KG1 (cell line): ENCODE data around the gene BICRAL.
"Not testable (repeated sequence)": the region's sequence is repeated elsewhere in the genome, so short reads cannot be mapped to it uniquely, and the experiment has no call there.

Source experiments
- DNase-seq: peaks from one replicate; lab custom pipeline; 2025; lab: John Stamatoyannopoulos, UW

Gene BICRAL

GRCh38 chr6:42764911-42765648 is 16.8 kb upstream of the BICRAL start:
- DNase-seq = no peak

- DNase-seq = no peak
Measured at GRCh38 chr6:42766163-42766670, 15.6 kb upstream of the BICRAL start.

- DNase-seq = no peak
Measured at GRCh38 chr6:42769051-42769450, 12.8 kb upstream of the BICRAL start.

- DNase-seq = no peak
Measured at GRCh38 chr6:42769836-42770235, 12.0 kb upstream of the BICRAL start.

- no peak for DNase-seq
Measured at GRCh38 chr6:42771741-42772100, 10.1 kb upstream of the BICRAL start.

- no peak for DNase-seq
Measured at GRCh38 chr6:42774201-42774600, 7.7 kb upstream of the BICRAL start.

GRCh38 chr6:42774821-42775487 is 6.9 kb upstream of the BICRAL start:
- not testable (repeated sequence) for DNase-seq

GRCh38 chr6:42777126-42777822 is 4.6 kb upstream of the BICRAL start:
- no peak for DNase-seq

- no peak for DNase-seq
Measured at GRCh38 chr6:42778122-42778521, 3.7 kb upstream of the BICRAL start.

GRCh38 chr6:42779521-42779920 is 2.3 kb upstream of the BICRAL start:
- no peak for DNase-seq

GRCh38 chr6:42781546-42781795 is 381 bp upstream of the BICRAL start:
- peak; percentile 53 for DNase-seq

- no peak for DNase-seq
Measured at GRCh38 chr6:42782689-42783176, 881 bp downstream of the BICRAL start.

- peak; percentile 64 for DNase-seq
Measured at GRCh38 chr6:42783177-42783875, 1.5 kb downstream of the BICRAL start.

GRCh38 chr6:42783876-42784642 is 2.2 kb downstream of the BICRAL start:
- no peak for DNase-seq

- no peak for DNase-seq
Measured at GRCh38 chr6:42784717-42785498, 3.1 kb downstream of the BICRAL start.

GRCh38 chr6:42786525-42786985 is 4.7 kb downstream of the BICRAL start:
- DNase-seq = no peak

- DNase-seq = no peak
Measured at GRCh38 chr6:42787063-42787472, 5.2 kb downstream of the BICRAL start.

GRCh38 chr6:42788671-42789070 is 6.8 kb downstream of the BICRAL start:
- no peak for DNase-seq

GRCh38 chr6:42790549-42791181 is 8.8 kb downstream of the BICRAL start:
- DNase-seq = no peak

- no peak for DNase-seq
Measured at GRCh38 chr6:42791706-42792320, 10.0 kb downstream of the BICRAL start.
